ELR (cell line): Measurements from ENCODE around the gene ARHGAP30.
A peak's percentile ranks its signal among the peaks of the same experiment; 100 is the strongest.
"Not testable (repeated sequence)": the region's sequence is repeated elsewhere in the genome, so short reads cannot be mapped to it uniquely, and the experiment has no call there.

Source experiments
- DNase-seq: peaks from one replicate; pipeline ENCODE4 v3.0.0-alpha.2; 2015; ENCODE audit warnings: low read depth

The ARHGAP30 gene

DNA sequence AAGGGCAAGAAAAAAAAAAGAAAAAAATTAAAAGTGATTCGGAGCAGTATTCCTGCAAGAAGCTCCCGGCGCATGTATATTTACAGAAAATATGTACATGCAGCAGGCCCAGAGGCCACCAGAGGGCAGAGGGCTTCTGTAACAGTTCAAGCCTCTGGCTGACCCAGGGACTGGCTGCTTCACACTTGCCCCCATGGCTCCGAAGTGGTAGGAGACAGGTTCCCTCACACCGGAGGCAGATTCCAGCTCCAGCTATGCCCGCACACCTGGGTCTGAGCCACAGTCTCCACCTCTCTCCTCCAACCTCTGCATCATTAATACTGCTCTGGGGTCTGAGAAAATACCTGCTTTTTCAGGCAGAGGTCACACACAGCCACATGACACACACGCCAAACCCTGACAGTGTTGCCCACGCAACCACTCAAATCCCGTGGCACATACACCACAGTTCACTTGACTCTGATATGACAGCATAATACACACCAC, 2.2 kb upstream of the ARHGAP30 start:
- peak; percentile 69 for DNase-seq

DNA sequence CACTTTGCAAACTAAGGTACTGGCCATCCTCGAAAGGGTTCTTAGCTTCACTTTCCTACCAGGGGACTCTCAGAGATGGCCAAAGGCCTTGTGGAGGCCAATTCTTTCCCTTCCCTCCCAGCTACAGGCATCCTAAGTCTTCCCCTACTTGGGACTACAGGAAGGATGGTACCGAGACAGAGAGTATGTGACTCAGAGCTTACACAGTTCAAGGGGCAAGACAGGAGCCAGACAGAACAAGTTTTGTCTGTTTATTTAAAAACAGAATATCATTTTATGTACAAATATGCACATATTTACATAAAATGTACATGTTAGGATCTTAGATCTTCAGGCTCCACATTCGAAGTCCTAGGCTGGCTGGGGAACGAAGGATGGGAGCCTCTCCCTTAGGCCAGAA, 1.1 kb upstream of the ARHGAP30 start:
- peak; percentile 54 for DNase-seq

- DNase-seq, result no peak
Observed at GRCh38 chr1:161069241-161069640, 450 bp downstream of the ARHGAP30 start.

DNA sequence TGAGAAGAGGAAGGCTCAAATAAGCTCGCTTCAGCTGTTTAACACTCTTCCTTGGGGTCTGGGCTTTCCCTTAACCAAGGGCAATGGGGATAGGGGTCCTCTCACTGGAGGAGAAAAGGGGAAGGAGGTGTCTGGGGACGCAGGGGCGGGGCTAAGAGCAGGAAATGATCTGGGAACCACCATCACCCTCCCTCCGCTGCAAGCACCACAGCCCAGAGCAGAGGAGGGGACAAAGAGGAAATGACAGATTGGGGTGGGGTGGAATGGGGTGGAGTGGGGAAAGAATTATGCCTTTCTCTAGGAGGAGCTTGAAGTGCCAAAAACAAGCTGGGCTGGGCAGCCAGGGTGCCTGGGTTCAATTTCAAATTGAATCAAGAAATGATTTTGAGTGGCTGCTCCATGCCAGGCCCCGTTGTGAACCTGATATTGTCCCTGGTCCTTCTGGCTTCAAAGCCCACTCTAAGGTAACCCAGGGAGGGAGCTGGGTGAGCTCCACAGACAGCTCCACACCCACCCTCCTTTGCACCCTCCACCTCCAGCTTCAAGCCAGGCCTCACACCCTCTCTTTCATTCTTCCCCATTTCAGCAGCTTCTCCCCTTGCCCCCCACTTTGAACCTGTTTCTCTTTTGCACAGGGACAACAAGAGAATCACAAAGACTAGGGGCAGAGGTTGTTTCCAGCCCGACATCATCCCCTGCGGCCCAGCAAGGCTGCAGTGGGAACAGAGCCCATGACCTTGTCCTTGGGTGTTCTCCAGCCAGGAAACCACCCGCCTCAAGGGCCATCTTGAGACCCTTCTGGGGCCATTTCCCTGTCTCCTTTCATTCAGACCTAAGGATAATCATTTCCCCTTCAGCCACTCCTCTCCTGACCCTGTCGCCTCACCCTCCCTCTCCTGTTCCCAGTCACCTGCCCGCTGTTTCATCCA, 1.1 kb downstream of the ARHGAP30 start:
- no peak for DNase-seq

GRCh38 chr1:161066694-161067093, 3.0 kb downstream of the ARHGAP30 start:
- DNase-seq, result no peak

GRCh38 chr1:161065681-161066080, 4.0 kb downstream of the ARHGAP30 start:
- not testable (repeated sequence) for DNase-seq

DNA sequence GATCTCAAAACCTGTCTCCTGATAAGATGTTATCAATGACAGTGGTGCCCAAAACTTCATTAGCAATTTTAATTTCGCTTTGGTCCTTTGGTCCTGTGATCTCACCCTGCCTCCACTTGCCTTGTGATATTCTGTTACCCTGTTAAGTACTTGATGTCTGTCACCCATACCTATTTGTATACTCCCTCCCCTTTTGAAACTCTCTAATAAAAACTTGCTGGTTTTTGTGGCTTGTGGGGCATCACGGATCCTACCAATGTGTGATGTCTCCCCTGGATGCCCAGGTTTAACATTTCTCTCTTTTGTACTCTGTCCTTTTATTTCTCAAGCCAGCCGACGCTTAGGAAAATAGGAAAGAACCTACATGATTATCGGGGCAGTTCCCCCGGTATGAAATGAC, 5.8 kb downstream of the ARHGAP30 start:
- not testable (repeated sequence) for DNase-seq

DNA sequence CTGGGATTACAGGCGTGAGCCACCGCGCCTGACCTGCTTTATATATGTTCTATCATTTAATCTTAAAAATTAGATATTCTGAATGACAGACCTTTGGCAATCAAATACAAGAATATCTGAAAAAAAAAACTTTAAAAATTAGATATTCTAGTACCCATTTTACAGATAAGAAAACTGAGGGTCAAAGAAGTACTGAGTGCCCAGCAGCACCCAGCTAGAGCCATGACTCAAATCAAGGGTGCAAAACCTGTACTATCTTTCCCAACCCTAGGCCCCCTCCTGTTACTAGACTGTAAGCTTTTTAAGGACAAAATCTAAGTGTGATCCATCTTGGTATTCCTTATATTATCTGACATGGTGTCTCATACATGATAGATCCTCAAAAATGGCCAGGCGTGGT, 8.3 kb downstream of the ARHGAP30 start:
- no peak for DNase-seq

DNA sequence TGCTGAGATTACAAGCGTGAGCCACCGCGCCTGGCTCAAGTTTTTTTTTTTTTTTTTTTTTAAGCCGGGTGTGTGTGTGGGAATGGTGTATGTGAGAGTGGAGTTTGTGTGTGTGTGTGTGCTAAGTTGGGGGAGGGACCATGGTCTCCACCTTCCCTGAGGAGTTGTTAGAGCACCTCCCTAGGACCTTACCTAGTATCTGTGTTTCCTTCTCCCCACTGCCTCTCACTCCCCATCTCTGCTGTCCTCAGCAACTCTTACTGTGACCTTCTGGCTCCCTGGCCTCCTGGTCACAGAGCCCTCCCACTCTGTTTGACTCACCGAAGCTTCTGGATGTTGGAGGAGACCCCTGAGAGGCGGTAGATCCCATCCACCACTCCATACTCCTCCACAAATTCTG, 10.4 kb downstream of the ARHGAP30 start:
- DNase-seq, result no peak

DNA sequence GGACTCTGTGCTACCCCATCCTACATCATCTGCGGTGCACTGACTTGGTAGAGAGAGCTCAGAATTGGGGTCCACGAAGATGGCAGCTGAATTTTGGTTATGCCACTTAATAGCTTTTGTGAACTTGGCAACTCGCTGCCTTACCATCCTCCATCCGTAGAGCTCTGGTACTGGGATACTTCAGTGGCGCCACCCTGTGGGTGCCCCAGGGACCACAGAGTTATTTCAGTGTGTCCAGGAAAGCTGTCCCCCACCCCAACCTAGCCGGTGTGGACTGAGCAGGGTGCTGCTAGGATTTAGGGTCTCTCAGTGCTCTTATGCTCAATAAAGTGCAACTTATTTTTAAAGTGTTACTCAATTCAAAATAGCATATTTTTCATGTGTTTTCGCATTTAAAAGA, 14.9 kb downstream of the ARHGAP30 start:
- no peak for DNase-seq

GRCh38 chr1:161054232-161054631, 15.5 kb downstream of the ARHGAP30 start:
- no peak for DNase-seq

DNA sequence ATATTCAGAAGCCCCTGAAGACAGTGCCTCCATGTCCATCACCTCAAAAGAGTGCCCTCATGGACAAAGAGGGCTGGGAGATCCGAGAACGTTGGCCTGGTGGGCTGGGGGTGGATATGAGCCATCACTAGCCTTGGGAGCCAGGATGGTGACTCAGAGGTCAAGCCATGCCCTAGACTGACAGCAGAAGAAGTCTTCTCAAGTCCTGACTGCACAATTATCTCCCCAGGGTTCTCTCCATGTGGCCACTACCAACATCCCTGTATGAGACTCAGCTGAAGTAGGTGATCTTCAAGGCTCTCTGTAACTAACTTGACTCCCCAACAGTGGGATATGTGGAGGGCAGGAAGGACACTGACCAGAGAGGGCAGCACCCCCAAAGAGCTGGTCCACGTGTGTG, 16.8 kb downstream of the ARHGAP30 start:
- peak; percentile 50 for DNase-seq

DNA sequence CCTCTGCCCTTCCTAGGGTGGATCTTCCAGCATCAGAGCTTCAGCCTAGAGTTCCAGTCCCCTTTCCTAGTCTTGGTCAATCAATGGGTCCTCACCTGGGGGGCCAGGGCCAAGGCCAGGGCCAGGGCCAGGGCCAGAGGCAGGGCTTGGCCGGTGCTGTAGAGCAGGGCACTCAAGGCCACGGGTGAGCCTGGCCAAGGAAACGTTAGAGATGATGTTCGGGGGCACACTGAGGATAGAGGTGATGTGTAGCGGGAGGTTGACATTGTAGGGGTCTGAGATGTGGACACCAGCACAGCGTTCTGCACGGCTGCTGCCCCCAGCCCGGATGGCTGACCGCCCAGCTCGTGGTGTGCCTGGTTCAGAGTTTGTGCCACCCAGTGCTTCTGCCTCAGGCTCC, 18.5 kb downstream of the ARHGAP30 start:
- DNase-seq, result no peak

DNA sequence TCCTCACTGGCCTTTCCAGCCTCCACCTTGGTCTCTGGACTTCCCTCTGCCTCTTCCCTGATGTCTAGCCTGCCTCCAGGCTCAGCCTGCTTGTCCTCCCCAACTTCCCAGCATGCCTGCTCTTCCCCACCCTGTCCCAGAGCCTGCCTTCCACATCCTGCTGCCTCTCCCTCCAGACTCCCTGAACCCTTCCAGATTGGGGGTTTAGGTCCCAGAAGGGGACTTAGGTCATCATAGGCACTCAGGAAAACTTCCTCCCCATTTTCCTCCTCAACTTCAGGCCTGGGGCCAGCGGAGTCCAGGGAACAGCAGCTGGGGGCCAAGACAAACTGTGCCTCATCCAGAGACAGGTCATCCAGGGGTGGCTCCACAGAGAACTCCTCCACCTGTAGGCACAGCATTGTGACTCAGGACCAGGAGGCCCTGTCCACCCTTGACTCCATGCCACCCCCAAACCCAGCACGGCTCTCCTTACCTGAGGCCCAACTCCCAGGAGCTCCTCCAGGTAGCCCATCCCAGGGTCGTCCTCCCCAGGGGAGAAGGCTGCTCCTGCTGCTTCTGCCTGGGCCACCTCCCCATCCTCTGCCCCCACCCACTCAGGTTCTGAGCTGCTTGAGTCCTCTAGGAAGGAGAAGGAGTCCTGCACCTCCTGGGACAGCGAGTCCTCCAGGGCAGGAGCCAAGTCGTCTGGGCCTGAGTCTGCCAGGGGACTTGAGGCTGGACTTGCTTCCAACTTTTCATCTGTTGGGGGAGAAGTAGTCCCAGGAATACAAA, 20.6 kb downstream of the ARHGAP30 start:
- DNase-seq, result no peak

- DNase-seq, result no peak
Observed at GRCh38 chr1:161047436-161048420, 22.0 kb downstream of the ARHGAP30 start.

- no peak for DNase-seq
Observed at GRCh38 chr1:161046605-161047228, 23.0 kb downstream of the ARHGAP30 start.

DNA sequence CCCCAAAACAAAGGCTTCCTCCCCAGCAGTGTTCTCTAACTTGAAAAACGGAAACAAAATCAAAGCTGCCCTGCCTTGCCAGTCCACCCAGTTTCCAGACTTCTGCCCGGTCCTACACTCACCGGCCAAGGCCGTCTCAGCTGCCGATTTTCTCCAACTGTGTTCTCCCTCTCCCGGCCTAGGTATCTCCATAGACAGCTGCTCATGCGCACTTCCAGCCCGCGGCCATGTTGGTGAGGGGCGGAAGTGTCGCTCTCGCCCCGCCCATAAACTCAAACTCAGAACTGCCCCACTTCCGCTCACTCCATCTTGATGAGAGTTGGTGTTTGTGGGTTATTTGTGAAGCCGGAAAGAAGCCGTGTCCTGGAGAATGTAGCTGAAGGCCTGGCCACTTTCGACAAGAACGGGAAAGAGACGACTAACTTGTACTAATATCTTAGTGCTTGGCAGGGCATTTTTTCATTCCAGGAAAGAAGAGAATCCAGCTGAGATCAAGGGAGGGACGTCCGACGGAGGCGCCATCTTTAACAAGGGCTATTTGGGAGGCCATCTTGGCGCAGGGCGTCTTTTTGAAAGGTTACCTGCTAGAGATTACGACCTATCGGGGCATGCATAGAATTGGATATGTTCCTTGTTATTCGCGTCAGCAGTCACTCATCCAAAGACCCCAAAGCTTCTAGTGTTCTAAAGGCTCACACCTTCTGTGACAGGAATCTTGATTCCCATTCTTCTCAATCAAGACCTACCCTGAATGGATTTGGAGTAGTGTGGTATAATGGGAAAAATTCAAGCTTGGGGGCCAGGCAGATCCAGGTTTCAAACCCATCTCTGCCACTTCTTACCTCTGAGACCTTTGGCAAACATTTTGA, 23.7 kb downstream of the ARHGAP30 start, which contains the start of gene USF1:
TSS of gene USF1 (minus strand) at position 242 of the 869 bp plus-strand sequence. CDS start 2,702 bp downstream, outside the sequence.
- peak; percentile 97 for DNase-seq

DNA sequence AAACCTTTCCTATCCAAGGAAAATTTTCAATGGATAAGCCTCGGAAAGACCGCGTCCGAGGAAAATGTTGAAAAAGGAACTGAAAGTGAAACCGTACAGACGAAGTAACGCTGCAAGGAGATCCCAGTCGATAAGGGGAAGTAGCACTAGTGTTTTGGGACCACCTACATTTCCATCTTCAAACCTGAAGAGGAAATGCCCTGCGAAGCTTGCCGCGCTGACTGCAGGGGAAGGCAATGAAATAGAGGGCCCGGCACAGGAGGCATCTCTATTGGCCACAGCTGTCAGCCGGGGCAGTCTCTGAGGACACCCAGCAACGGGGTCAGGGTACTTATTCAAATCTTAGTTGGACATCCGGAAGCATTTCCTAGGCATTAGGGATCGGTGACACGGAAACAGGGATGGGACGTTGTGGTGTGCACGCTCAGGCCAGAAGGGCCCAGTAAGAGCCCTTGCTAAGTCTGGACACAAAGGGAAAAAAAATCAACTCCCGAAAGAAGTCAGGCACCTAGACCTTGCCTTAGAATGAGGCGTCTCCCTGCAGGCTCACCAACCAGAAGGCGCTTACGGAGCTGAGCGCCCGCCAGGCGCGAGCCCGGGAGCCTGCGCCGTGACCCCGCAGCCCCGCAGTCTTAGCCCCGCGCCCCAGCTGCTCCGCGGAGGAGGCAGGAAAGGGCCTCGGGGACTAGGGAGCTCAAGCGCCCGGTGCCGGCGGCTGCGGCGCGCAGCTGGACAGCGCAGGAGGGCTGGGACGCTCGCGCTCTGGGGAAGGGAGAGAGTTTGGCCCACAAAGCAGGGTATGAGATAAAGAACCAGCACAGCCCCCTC, 24.6 kb downstream of the ARHGAP30 start:
- peak; percentile 77 for DNase-seq

GRCh38 chr1:161044535-161044907, 25.2 kb downstream of the ARHGAP30 start:
- DNase-seq, result peak; percentile 20
